Measurements from ENCODE around the gene EXOC3L4. TPM values are rescaled to one million over a fixed set of nuclear protein-coding genes. Genes with fewer than 3 reads are reported as not detected.

EXOC3L4 gene
- total RNA-seq, 1 experiment from 2014 or later, result not detected

GRCh38 chr14:103097244-103097993 lies 2.9 kb downstream of the EXOC3L4 start:
- Histone ChIP-seq H3K4me2 (ENCODE audit: low read length) (no peak overlapping the region), H3K27me3 (ENCODE audit: insufficient read depth, low read length) (no peaks in the 10 kb centered on the region), H2AFZ (ENCODE audit: low read depth, low read length, poor library complexity, severe bottlenecking) (no peak overlapping the region), H3K27ac (ENCODE audit: low read depth, low read length) (no peak overlapping the region), H3K4me3 (replicated peaks in 1 of 2; ENCODE audit: low read depth in 1 of 2, low read length in 2 of 2) (no peak overlapping the region), H4K20me1 (ENCODE audit: insufficient read depth) (no peaks in the 10 kb centered on the region), H3K9ac (ENCODE audit: low read length) (no peak overlapping the region), H3K36me3 (ENCODE audit: control insufficient read depth in 1 of 2, insufficient read depth in 2 of 2, low read length in 2 of 2) (no peaks in the 10 kb centered on the region), H3K79me2 (ENCODE audit: insufficient read depth, low read length) (no peaks in the 10 kb centered on the region), H3K4me1 (ENCODE audit: control insufficient read depth in 1 of 2, insufficient read depth in 2 of 2, low read length in 2 of 2) (no peaks in the 10 kb centered on the region), H3K9me2 (ENCODE audit: insufficient read depth) (no peaks in the 10 kb centered on the region), H3K9me3 (ENCODE audit: control insufficient read depth in 1 of 2, insufficient read depth in 1 of 2, low read depth in 1 of 2, low read length in 2 of 2) (no peaks in the 10 kb centered on the region)
- CTCF ChIA-PET, result interaction anchor here (4.0 kb wide), 1 partner anchor 7 kb away, joined by 41 read pairs; no protein-coding TSS in a partner anchor
- DNase-seq (ENCODE audit: low read depth, low spot score), result no peak
- no peak for TF ChIP-seq ZBTB33 (IDR thresholded peaks at IDR 0.05; ENCODE audit: extremely low read depth, insufficient replicate concordance, low read length)
- no peak for TF ChIP-seq YY1 (IDR thresholded peaks at IDR 0.05; ENCODE audit: extremely low read depth, insufficient replicate concordance, low read depth, low read length)
- TF ChIP-seq RAD21 (IDR thresholded peaks at IDR 0.05; ENCODE audit: low read depth), result no peak
- no peak for TF ChIP-seq ZFX (IDR thresholded peaks at IDR 0.05)
- no peak for TF ChIP-seq ATF3 (IDR thresholded peaks at IDR 0.05)
- no peak for TF ChIP-seq FOSL1 (IDR thresholded peaks at IDR 0.05; ENCODE audit: low read depth)
- TF ChIP-seq POLR2A (IDR thresholded peaks at IDR 0.05; ENCODE audit: borderline replicate concordance, extremely low read depth, insufficient read depth, insufficient read length), result no peak
- TF ChIP-seq, protein P1, sequence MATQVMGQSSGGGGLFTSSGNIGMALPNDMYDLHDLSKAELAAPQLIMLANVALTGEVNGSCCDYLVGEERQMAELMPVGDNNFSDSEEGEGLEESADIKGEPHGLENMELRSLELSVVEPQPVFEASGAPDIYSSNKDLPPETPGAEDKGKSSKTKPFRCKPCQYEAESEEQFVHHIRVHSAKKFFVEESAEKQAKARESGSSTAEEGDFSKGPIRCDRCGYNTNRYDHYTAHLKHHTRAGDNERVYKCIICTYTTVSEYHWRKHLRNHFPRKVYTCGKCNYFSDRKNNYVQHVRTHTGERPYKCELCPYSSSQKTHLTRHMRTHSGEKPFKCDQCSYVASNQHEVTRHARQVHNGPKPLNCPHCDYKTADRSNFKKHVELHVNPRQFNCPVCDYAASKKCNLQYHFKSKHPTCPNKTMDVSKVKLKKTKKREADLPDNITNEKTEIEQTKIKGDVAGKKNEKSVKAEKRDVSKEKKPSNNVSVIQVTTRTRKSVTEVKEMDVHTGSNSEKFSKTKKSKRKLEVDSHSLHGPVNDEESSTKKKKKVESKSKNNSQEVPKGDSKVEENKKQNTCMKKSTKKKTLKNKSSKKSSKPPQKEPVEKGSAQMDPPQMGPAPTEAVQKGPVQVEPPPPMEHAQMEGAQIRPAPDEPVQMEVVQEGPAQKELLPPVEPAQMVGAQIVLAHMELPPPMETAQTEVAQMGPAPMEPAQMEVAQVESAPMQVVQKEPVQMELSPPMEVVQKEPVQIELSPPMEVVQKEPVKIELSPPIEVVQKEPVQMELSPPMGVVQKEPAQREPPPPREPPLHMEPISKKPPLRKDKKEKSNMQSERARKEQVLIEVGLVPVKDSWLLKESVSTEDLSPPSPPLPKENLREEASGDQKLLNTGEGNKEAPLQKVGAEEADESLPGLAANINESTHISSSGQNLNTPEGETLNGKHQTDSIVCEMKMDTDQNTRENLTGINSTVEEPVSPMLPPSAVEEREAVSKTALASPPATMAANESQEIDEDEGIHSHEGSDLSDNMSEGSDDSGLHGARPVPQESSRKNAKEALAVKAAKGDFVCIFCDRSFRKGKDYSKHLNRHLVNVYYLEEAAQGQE (IDR thresholded peaks at IDR 0.05; ENCODE audit: low read depth), result no peak
- TF ChIP-seq CBX3 (IDR thresholded peaks at IDR 0.05; ENCODE audit: low read depth), result no peak
- no peak for TF ChIP-seq ELF1 (IDR thresholded peaks at IDR 0.05; ENCODE audit: borderline replicate concordance, low read depth)
- TF ChIP-seq EZH2 (IDR thresholded peaks at IDR 0.05), result no peak
- TF ChIP-seq, protein P2, sequence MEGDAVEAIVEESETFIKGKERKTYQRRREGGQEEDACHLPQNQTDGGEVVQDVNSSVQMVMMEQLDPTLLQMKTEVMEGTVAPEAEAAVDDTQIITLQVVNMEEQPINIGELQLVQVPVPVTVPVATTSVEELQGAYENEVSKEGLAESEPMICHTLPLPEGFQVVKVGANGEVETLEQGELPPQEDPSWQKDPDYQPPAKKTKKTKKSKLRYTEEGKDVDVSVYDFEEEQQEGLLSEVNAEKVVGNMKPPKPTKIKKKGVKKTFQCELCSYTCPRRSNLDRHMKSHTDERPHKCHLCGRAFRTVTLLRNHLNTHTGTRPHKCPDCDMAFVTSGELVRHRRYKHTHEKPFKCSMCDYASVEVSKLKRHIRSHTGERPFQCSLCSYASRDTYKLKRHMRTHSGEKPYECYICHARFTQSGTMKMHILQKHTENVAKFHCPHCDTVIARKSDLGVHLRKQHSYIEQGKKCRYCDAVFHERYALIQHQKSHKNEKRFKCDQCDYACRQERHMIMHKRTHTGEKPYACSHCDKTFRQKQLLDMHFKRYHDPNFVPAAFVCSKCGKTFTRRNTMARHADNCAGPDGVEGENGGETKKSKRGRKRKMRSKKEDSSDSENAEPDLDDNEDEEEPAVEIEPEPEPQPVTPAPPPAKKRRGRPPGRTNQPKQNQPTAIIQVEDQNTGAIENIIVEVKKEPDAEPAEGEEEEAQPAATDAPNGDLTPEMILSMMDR (IDR thresholded peaks at IDR 0.05 in 2 of 3, conservative IDR thresholded peaks at IDR 0.05 in 1 of 3; ENCODE audit: borderline replicate concordance in 1 of 3, insufficient read depth in 1 of 3, low read depth in 2 of 3, low read length in 2 of 3), result no peak
- TF ChIP-seq CEBPB (IDR thresholded peaks at IDR 0.05; ENCODE audit: low read depth), result no peak
- TF ChIP-seq, protein P3, sequence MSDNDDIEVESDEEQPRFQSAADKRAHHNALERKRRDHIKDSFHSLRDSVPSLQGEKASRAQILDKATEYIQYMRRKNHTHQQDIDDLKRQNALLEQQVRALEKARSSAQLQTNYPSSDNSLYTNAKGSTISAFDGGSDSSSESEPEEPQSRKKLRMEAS (IDR thresholded peaks at IDR 0.05), result no peak
- TF ChIP-seq TCF7L2 (IDR thresholded peaks at IDR 0.05; ENCODE audit: borderline replicate concordance, extremely low read depth, insufficient read depth, insufficient read length), result no peak
- TF ChIP-seq ZNF274 (IDR thresholded peaks at IDR 0.05; ENCODE audit: low read depth, low read length), result no peak
- TF ChIP-seq EZH2phosphoT487 (IDR thresholded peaks at IDR 0.05; ENCODE audit: borderline replicate concordance), result no peak
- intact Hi-C loops (cut with micrococcal nuclease), result no loop called here
- POLR2A ChIA-PET, result no interaction called here
- BruUV-seq (replicated peaks), result no TSS peak
- RAD21 ChIA-PET (ENCODE audit: low non-redundant PET in 1 of 2, low total read pairs in 2 of 2, uncharacterized antibody in 2 of 2, unreplicated experiment in 2 of 2), result no interaction called here
- ATAC-seq, result no peak

Measured in HCT116 (cell line).